Brain pericyte (primary cell): Measurements from ENCODE around the gene GRIN3A.
"Not testable (repeated sequence)": the region's sequence is repeated elsewhere in the genome, so short reads cannot be mapped to it uniquely, and the experiment has no call there.

Experiments
- DNase-seq: peaks from one replicate; pipeline ENCODE4 v3.0.0-alpha.2; 2012; ENCODE audit warnings: low read depth, low spot score

GRIN3A gene

GRCh38 chr9:101738566-101739183 lies at the start of gene GRIN3A:
GRIN3A (minus strand) TSS chr9:101738647; CDS start chr9:101737979, 668 bp downstream.
- no peak for DNase-seq

GRCh38 chr9:101787891-101788290 lies 49.4 kb upstream of the GRIN3A start:
- DNase-seq: no peak

- no peak for DNase-seq
These were observed 39.9 kb upstream of the GRIN3A start for GRCh38 chr9:101778332-101778731.

- no peak for DNase-seq
These were observed 26.0 kb upstream of the GRIN3A start for GRCh38 chr9:101764472-101764871.

- DNase-seq: no peak
These were observed 20.0 kb upstream of the GRIN3A start for GRCh38 chr9:101758304-101758930.

GRCh38 chr9:101753716-101754115 lies 15.3 kb upstream of the GRIN3A start:
- DNase-seq: no peak

GRCh38 chr9:101751895-101752294 lies 13.4 kb upstream of the GRIN3A start:
- no peak for DNase-seq

- no peak for DNase-seq
These were observed 864 bp upstream of the GRIN3A start for GRCh38 chr9:101739311-101739710.

GRCh38 chr9:101737705-101738565 lies 512 bp downstream of the GRIN3A start:
- no peak for DNase-seq

GRCh38 chr9:101737165-101737704 lies 1.2 kb downstream of the GRIN3A start:
- DNase-seq: no peak

GRCh38 chr9:101736717-101737116 lies 1.7 kb downstream of the GRIN3A start:
- DNase-seq: no peak

- DNase-seq: no peak
These were observed 7.0 kb downstream of the GRIN3A start for GRCh38 chr9:101731429-101731828.

GRCh38 chr9:101727612-101728524 lies 10.6 kb downstream of the GRIN3A start:
- DNase-seq: no peak

- not testable (repeated sequence) for DNase-seq
These were observed 14.2 kb downstream of the GRIN3A start for GRCh38 chr9:101724271-101724670.

- no peak for DNase-seq
These were observed 20.3 kb downstream of the GRIN3A start for GRCh38 chr9:101718192-101718591.

GRCh38 chr9:101716629-101717028 lies 21.8 kb downstream of the GRIN3A start:
- DNase-seq: no peak

- no peak for DNase-seq
These were observed 27.0 kb downstream of the GRIN3A start for GRCh38 chr9:101711330-101711941.

- DNase-seq: no peak
These were observed 29.6 kb downstream of the GRIN3A start for GRCh38 chr9:101708855-101709254.

- peak; percentile 12 for DNase-seq
These were observed 30.7 kb downstream of the GRIN3A start for GRCh38 chr9:101707721-101708120.

- no peak for DNase-seq
These were observed 31.4 kb downstream of the GRIN3A start for GRCh38 chr9:101706997-101707396.
